K562 (cell line): Measurements from ENCODE around the gene MARCHF9. TPM values are rescaled to one million over a fixed set of nuclear protein-coding genes. Genes with fewer than 3 reads are reported as not detected.

Experiments used
- ASH1L ChIP-seq: fragments of 450-650 bp; IDR thresholded peaks from 2 replicates; pipeline ENCODE4 v1.6.1; 2018; ENCODE audit warnings: borderline replicate concordance, mild to moderate bottlenecking, low read depth; ENCODE audit not compliant: partially characterized antibody
- HNRNPUL1 ChIP-seq: fragments of 200-400 bp; formaldehyde crosslinking; IDR thresholded peaks from 2 replicates; pipeline ENCODE4 v1.6.1; 2017; ENCODE audit warnings: low read length
- MAFG ChIP-seq: fragments of 450-650 bp; conservative IDR thresholded peaks from 2 replicates; pipeline ENCODE4 v1.6.1; 2016; ENCODE audit warnings: missing genetic modification characterization, missing compliant biosample characterization
- NRF1 ChIP-seq, 2 experiments: fragments of 450-650 bp; IDR thresholded peaks in 1 of 2; conservative IDR thresholded peaks in 1 of 2; 2 replicates each; pipeline ENCODE4 v1.6.1; 2014; ENCODE audit warnings: mild to moderate bottlenecking in 2 of 2
- PTTG1 ChIP-seq: fragments of 450-650 bp; IDR thresholded peaks from 2 replicates; pipeline ENCODE4 v1.6.1; 2016; ENCODE audit warnings: low read depth, mild to moderate bottlenecking, missing genetic modification characterization, missing compliant biosample characterization
- SUPT5H ChIP-seq: fragments of 450-650 bp; IDR thresholded peaks from 2 replicates; pipeline ENCODE4 v1.6.1; 2016
- TGIF2 ChIP-seq: sonication (generic); formaldehyde crosslinking; IDR thresholded peaks from 2 replicates; pipeline ENCODE4 v1.8.1; 2022; ENCODE audit warnings: mild to moderate bottlenecking, missing genetic modification reagents, moderate library complexity
- ZBTB40 ChIP-seq, 2 experiments: fragments of 450-650 bp in 1 of 2; sonication (generic) in 1 of 2; formaldehyde crosslinking in 1 of 2; IDR thresholded peaks; 2 replicates each; pipeline versions ENCODE4 v1.7.1 to v1.9.0; 2016 to 2022; ENCODE audit warnings: inconsistent platforms in 1 of 2, mild to moderate bottlenecking in 1 of 2, missing genetic modification reagents in 1 of 2
- ZFPM2 ChIP-seq: fragments of 250-450 bp; sonication (Bioruptor Pico); IDR thresholded peaks from 2 replicates; pipeline ENCODE4 v1.5.1; 2022; ENCODE audit warnings: mild to moderate bottlenecking
- ZNF239 ChIP-seq: fragments of 250-450 bp; sonication (Bioruptor Pico); IDR thresholded peaks from 2 replicates; pipeline ENCODE4 v1.4.0; 2020; ENCODE audit warnings: mild to moderate bottlenecking
- ZNF780A ChIP-seq: fragments of 250-450 bp; sonication (Bioruptor Pico); IDR thresholded peaks from 2 replicates; pipeline ENCODE4 v1.5.0; 2021; ENCODE audit warnings: mild to moderate bottlenecking
- ZSCAN29 ChIP-seq: fragments of 450-650 bp; IDR thresholded peaks from 2 replicates; pipeline ENCODE4 v1.6.1; 2017
- polyA plus RNA-seq, 8 experiments: library from polyadenylated mRNA; depleted of rRNA in 4 of 8; stranded (reverse) in 5 of 8; unstranded in 3 of 8; fragments of >200 nt; fragmentation: Nextera tagmentation in 2 of 8; fragmentation: Illumina TruSeq in 1 of 8; extraction: Ambion mirVana in 2 of 8; extraction: Trizol in 1 of 8; gene quantifications; 2 replicates each; pipeline versions ENCODE4 v1.2.1 to v1.2.3, GENCODE V29; 2011 to 2014; ENCODE audit warnings: inconsistent platforms in 1 of 8, missing spikeins in 1 of 8
- total RNA-seq, 7 experiments: library from RNA; depleted of rRNA in 6 of 7; stranded (reverse); fragments of >200 nt in 6 of 7; fragmentation: Illumina TruSeq in 2 of 7; extraction: Trizol in 2 of 7; gene quantifications; 2 replicates each; pipeline versions ENCODE4 v1.2.1 to v1.2.3, GENCODE V29; 2011 to 2021; ENCODE audit warnings: low replicate concordance in 1 of 7
- TF ChIP-seq, protein P1 (sequence below): fragments of 150-350 bp; conservative IDR thresholded peaks from 2 replicates; pipeline ENCODE4 v1.6.1; 2014; ENCODE audit warnings: low read length

The MARCHF9 gene
- total and polyA plus RNA-seq, 9 of the 15 experiments (the other 6 are each of a cell fraction or from before 2014, with no cell fraction given), result 0.80 to 12.4 (median 6.2) TPM

- TF ChIP-seq, protein P1, sequence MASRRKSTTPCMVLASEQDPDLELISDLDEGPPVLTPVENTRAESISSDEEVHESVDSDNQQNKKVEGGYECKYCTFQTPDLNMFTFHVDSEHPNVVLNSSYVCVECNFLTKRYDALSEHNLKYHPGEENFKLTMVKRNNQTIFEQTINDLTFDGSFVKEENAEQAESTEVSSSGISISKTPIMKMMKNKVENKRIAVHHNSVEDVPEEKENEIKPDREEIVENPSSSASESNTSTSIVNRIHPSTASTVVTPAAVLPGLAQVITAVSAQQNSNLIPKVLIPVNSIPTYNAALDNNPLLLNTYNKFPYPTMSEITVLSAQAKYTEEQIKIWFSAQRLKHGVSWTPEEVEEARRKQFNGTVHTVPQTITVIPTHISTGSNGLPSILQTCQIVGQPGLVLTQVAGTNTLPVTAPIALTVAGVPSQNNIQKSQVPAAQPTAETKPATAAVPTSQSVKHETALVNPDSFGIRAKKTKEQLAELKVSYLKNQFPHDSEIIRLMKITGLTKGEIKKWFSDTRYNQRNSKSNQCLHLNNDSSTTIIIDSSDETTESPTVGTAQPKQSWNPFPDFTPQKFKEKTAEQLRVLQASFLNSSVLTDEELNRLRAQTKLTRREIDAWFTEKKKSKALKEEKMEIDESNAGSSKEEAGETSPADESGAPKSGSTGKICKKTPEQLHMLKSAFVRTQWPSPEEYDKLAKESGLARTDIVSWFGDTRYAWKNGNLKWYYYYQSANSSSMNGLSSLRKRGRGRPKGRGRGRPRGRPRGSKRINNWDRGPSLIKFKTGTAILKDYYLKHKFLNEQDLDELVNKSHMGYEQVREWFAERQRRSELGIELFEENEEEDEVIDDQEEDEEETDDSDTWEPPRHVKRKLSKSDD, result no peak
- TF ChIP-seq SUPT5H (peak; percentile 85), ZNF780A (no peak), HNRNPUL1 (no peak), MAFG (tag) (0 out of 2 replicates have a peak, but pooled peaks have one; percentile 24), ASH1L (peak; percentile 54), ZBTB40 (IDR thresholded peaks at IDR 0.05) (peak; percentile 65; the same call in 1 of the 2 replicates), ZBTB40 (CRISPR knock-in tag; IDR thresholded peaks at IDR 0.05) (no peak), ZFPM2 (CRISPR knock-in tag) (0 out of 2 replicates have a peak, but pooled peaks have one; percentile 41), TGIF2 (CRISPR knock-in tag) (peak; percentile 97), ZNF239 (CRISPR knock-in tag) (no peak), ZSCAN29 (no peak), PTTG1 (tag) (no peak), NRF1 (conservative IDR thresholded peaks at IDR 0.05 in 1 of 2, IDR thresholded peaks at IDR 0.05 in 1 of 2) (peak; percentile 89 to 91)
Observed at GRCh38 chr12:57751788-57752667, 2.9 kb upstream of the MARCHF9 start, which contains the start of gene CDK4 (continued).
